ENCODE data around the gene CD22. TPM values are rescaled to one million over a fixed set of nuclear protein-coding genes. Genes with fewer than 3 reads are reported as not detected.
A peak's percentile ranks its signal among the peaks of the same experiment; 100 is the strongest.
"Not testable (repeated sequence)": the region's sequence is repeated elsewhere in the genome, so short reads cannot be mapped to it uniquely, and the experiment has no call there.

The CD22 gene
- total and polyA plus RNA-seq, 5 donors = 0.20 to 0.80 (median 0.67) TPM

GRCh38 chr19:35352177-35352447 is 23.1 kb downstream of the CD22 start:
- Histone ChIP-seq H3K9me3 (ENCODE audit: control insufficient read depth, low read length) (no peaks in the 10 kb centered on the region), H3K27ac (ENCODE audit: low read length) (no peak overlapping the region), H3K4me1 (ENCODE audit: control insufficient read depth, insufficient read depth, low read length) (no peaks in the 10 kb centered on the region), H3K4me3 (ENCODE audit: low read length) (no peak overlapping the region), H3K27me3 (ENCODE audit: control insufficient read depth, insufficient read depth) (no peaks in the 10 kb centered on the region)
- no peak for ATAC-seq
- intact Hi-C loops (cut with DNase I) = loop anchor here (2.0 to 10.0 kb wide), 6 partner anchors 113 to 143 kb away; partner anchors contain the start of gene KRTDAP (in 2 of the 4)
- no peak for DNase-seq
- 82% methylated on average over 18 of the region's 18 CpGs for WGBS

- Histone ChIP-seq H3K9me3 (ENCODE audit: control insufficient read depth, low read length) (no peaks in the 10 kb centered on the region), H3K27ac (ENCODE audit: low read length) (no peak overlapping the region), H3K27me3 (ENCODE audit: control insufficient read depth, insufficient read depth) (no peaks in the 10 kb centered on the region), H3K4me3 (ENCODE audit: low read length) (no peak overlapping the region), H3K4me1 (ENCODE audit: control insufficient read depth, insufficient read depth, low read length) (no peaks in the 10 kb centered on the region)
- intact Hi-C loops (cut with DNase I) = loop anchor here (2.0 to 10.0 kb wide), 6 partner anchors 112 to 142 kb away; partner anchors contain the start of gene KRTDAP (in 2 of the 4)
- ATAC-seq (peak; percentile 58 to 72), DNase-seq (peak; percentile 52 to 71 (median 68))
- 28% methylated on average over 32 of the region's 32 CpGs for WGBS
Measured at GRCh38 chr19:35352448-35353304, 23.7 kb downstream of the CD22 start.

- intact Hi-C loops (cut with DNase I) = loop anchor here (2.0 to 10.0 kb wide), 6 partner anchors 111 to 141 kb away; partner anchors contain the start of gene KRTDAP (in 2 of the 4)
Measured at GRCh38 chr19:35353635-35354034, 24.6 kb downstream of the CD22 start.

DNA sequence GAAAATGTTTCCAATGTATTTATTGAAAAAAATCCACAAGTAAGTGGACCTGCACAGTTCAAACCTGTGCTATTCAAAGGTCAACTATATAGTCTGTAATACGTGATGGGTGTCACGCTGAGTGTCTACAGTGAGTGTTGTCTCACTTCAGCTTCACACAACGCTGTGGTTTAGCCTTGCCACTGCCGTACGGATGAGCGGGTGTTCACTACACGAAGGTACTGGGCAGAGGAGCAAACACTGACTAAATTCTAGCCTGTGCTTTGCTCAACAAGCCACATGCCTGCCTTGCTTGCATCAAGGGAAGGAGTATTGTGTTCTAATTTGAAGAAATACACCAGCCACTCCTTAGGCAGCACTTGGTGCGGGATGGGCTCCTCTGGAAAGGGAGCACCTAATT is 25.9 kb downstream of the CD22 start:
- no peaks in the 10 kb centered on the region for H3K4me1 ChIP-seq (ENCODE audit: control insufficient read depth, insufficient read depth, low read length)
- ATAC-seq (no peak), DNase-seq (peak in 1 of 3 donors; percentile 6)
- no peak overlapping the region for H3K4me3 ChIP-seq (ENCODE audit: low read length)
- WGBS = 88% methylated on average over 8 of the region's 8 CpGs
- no peaks in the 10 kb centered on the region for H3K9me3 ChIP-seq (ENCODE audit: control insufficient read depth, low read length)
- intact Hi-C loops (cut with DNase I) = loop anchor here (5.0 to 10.0 kb wide), 4 partner anchors 110 to 140 kb away; partner anchors contain the start of gene KRTDAP (in 2 of the 4)
- no peak overlapping the region for H3K27ac ChIP-seq (ENCODE audit: low read length)
- no peaks in the 10 kb centered on the region for H3K27me3 ChIP-seq (ENCODE audit: control insufficient read depth, insufficient read depth)

More at GRCh38 chr19:35353635-35354034, 24.6 kb downstream of the CD22 start:
- no peak overlapping the region for H3K27ac ChIP-seq (ENCODE audit: low read length)
- no peaks in the 10 kb centered on the region for H3K27me3 ChIP-seq (ENCODE audit: control insufficient read depth, insufficient read depth)
- ATAC-seq (no peak), DNase-seq (peak in 1 of 3 donors; percentile 34)
- H3K9me3 ChIP-seq (ENCODE audit: control insufficient read depth, low read length) = no peaks in the 10 kb centered on the region
- 74% methylated on average over 9 of the region's 9 CpGs for WGBS
- H3K4me1 ChIP-seq (ENCODE audit: control insufficient read depth, insufficient read depth, low read length) = no peaks in the 10 kb centered on the region
- no peak overlapping the region for H3K4me3 ChIP-seq (ENCODE audit: low read length)

DNA sequence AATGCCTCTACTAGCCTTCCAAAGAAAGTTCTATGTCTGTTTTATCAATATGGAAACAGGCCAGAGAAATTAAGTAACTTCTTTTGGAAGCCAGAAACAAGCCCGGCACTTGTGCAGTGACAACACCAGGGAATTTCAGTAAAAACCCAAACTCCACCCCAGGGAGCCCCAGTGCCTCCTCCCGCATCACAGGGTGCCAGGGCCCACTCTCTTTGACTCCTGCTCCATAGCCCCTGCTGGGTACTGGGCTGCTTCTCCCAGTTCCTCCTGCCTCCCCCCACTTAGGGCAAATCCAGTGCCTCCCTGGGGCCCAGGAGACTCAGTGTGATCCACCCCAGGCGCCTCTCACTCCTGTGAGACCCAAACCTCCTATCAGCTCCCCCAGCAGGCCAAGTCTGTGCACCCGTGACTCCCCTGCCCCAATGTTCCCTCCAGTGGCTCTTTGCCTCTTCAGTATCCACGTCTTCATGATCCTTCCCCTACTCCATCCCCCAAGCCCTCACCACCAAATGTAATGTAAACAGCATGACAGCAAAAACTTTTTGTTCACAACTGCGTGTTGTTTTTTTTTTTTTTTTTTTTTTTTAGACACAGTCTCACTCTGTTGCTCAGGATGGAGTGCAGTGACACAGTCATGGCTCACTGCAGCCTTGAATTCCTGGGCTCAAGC is 26.9 kb downstream of the CD22 start:
- Histone ChIP-seq H3K9me3 (ENCODE audit: control insufficient read depth, low read length) (no peaks in the 10 kb centered on the region), H3K4me3 (ENCODE audit: low read length) (no peak overlapping the region), H3K27me3 (ENCODE audit: control insufficient read depth, insufficient read depth) (no peaks in the 10 kb centered on the region), H3K27ac (ENCODE audit: low read length) (no peak overlapping the region), H3K4me1 (ENCODE audit: control insufficient read depth, insufficient read depth, low read length) (no peaks in the 10 kb centered on the region)
- peak in 1 of 3 donors; percentile 15 for DNase-seq
- WGBS = 49% methylated on average over 6 of the region's 6 CpGs
- ATAC-seq = no peak
- intact Hi-C loops (cut with DNase I) = loop anchor here in 2 of 4 donors (10.0 kb wide), 2 partner anchors 109 to 139 kb away; partner anchors contain the start of gene KRTDAP (in 1 of the 2)

DNA sequence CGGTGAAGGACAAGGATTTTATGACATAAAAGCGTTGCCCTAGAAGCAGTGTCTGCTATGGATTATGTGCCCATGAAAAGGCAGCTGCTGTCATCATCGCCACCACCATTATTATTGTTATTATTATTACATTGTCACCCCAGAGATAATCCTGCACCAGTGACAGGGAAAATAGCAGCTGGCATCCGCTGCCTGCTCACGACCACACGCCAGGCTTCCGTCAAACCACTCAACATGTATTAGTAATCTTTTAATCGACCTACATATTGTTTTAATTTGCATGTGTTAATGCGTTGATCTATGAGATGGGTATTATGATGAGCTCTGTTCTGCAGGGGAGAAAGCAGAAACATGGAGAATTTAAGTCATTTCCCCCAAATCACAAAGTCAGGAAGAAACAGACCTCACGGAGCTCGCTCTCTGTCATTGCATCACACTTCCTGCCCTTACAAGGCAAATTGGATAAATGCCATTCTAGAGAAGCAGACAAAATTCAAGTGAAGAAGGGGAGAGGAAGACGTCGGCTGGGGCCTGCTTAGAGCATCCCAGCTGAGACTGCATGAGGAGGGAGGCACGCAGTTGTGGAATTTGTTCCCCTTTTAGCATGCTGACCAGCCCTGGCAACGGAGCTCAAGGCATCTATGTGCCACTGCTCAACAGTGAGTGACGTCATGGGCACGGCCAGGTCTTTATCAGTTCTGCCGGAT is 29.0 kb downstream of the CD22 start, which contains the start of gene FFAR3:
Gene FFAR3, plus strand, starts transcription at position 594 of the 707 bp plus-strand sequence. CDS start 431 bp downstream, outside the sequence.
- DNase-seq = peak; percentile 55 to 70 (median 65)
- Histone ChIP-seq H3K9me3 (ENCODE audit: control insufficient read depth, low read length) (no peaks in the 10 kb centered on the region), H3K27me3 (ENCODE audit: control insufficient read depth, insufficient read depth) (no peaks in the 10 kb centered on the region), H3K4me3 (ENCODE audit: low read length) (no peak within 1 kb of the TSS), H3K27ac (ENCODE audit: low read length) (no peak within 1 kb of the TSS), H3K4me1 (ENCODE audit: control insufficient read depth, insufficient read depth, low read length) (no peaks in the 10 kb centered on the region)
- WGBS = 36% methylated on average over 18 of the region's 18 CpGs
- intact Hi-C loops (cut with DNase I) = loop anchor here in 2 of 4 donors (10.0 kb wide), 2 partner anchors 107 to 137 kb away; partner anchors contain the start of gene KRTDAP (in 1 of the 2)
- peak; percentile 56 to 69 for ATAC-seq

DNA sequence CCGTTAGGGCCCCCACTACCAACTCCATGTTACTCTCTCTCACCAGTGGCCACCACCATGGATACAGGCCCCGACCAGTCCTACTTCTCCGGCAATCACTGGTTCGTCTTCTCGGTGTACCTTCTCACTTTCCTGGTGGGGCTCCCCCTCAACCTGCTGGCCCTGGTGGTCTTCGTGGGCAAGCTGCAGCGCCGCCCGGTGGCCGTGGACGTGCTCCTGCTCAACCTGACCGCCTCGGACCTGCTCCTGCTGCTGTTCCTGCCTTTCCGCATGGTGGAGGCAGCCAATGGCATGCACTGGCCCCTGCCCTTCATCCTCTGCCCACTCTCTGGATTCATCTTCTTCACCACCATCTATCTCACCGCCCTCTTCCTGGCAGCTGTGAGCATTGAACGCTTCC is 29.8 kb downstream of the CD22 start:
- H3K4me1 ChIP-seq (ENCODE audit: control insufficient read depth, insufficient read depth, low read length); H3K27ac ChIP-seq (ENCODE audit: low read length); DNase-seq; H3K4me3 ChIP-seq (ENCODE audit: low read length); ATAC-seq; H3K9me3 ChIP-seq (ENCODE audit: control insufficient read depth, low read length); H3K27me3 ChIP-seq (ENCODE audit: control insufficient read depth, insufficient read depth): not testable (repeated sequence)
- 79% methylated on average over 11 of the region's 16 CpGs for WGBS
- intact Hi-C loops (cut with DNase I) = loop anchor here in 2 of 4 donors (10.0 kb wide), 2 partner anchors 106 to 136 kb away; partner anchors contain the start of gene KRTDAP (in 1 of the 2)

GRCh38 chr19:35359395-35359794 is 30.4 kb downstream of the CD22 start:
- intact Hi-C loops (cut with DNase I) = loop anchor here in 2 of 4 donors (10.0 kb wide), 2 partner anchors 105 to 135 kb away; partner anchors contain the start of gene KRTDAP (in 1 of the 2)
- not testable (repeated sequence) for H3K4me1 ChIP-seq (ENCODE audit: control insufficient read depth, insufficient read depth, low read length); H3K4me3 ChIP-seq (ENCODE audit: low read length); H3K27ac ChIP-seq (ENCODE audit: low read length); H3K9me3 ChIP-seq (ENCODE audit: control insufficient read depth, low read length); H3K27me3 ChIP-seq (ENCODE audit: control insufficient read depth, insufficient read depth); ATAC-seq; DNase-seq
- WGBS = 87% methylated on average over 20 of the region's 21 CpGs

GRCh38 chr19:35360081-35360480 is 31.1 kb downstream of the CD22 start:
- H3K9me3 ChIP-seq (ENCODE audit: control insufficient read depth, low read length); H3K4me3 ChIP-seq (ENCODE audit: low read length); H3K4me1 ChIP-seq (ENCODE audit: control insufficient read depth, insufficient read depth, low read length); intact Hi-C loops (cut with DNase I); DNase-seq; H3K27me3 ChIP-seq (ENCODE audit: control insufficient read depth, insufficient read depth); H3K27ac ChIP-seq (ENCODE audit: low read length); ATAC-seq: not testable (repeated sequence)
- WGBS = 91% methylated on average over 4 of the region's 5 CpGs

- Histone ChIP-seq H3K27me3 (ENCODE audit: control insufficient read depth, insufficient read depth) (no peaks in the 10 kb centered on the region), H3K9me3 (ENCODE audit: control insufficient read depth, low read length) (no peaks in the 10 kb centered on the region), H3K4me3 (ENCODE audit: low read length) (no peak overlapping the region), H3K4me1 (ENCODE audit: control insufficient read depth, insufficient read depth, low read length) (no peaks in the 10 kb centered on the region), H3K27ac (ENCODE audit: low read length) (no peak overlapping the region)
- DNase-seq (no peak), ATAC-seq (no peak)
- intact Hi-C loops (cut with DNase I) = no loop called here
- 46% methylated on average over 5 of the region's 5 CpGs for WGBS
Measured at GRCh38 chr19:35360880-35361420, 32.0 kb downstream of the CD22 start.

Measured in right cardiac atrium (tissue), 5 donors.